ENCODE results near the gene GIMAP7.

DNA sequence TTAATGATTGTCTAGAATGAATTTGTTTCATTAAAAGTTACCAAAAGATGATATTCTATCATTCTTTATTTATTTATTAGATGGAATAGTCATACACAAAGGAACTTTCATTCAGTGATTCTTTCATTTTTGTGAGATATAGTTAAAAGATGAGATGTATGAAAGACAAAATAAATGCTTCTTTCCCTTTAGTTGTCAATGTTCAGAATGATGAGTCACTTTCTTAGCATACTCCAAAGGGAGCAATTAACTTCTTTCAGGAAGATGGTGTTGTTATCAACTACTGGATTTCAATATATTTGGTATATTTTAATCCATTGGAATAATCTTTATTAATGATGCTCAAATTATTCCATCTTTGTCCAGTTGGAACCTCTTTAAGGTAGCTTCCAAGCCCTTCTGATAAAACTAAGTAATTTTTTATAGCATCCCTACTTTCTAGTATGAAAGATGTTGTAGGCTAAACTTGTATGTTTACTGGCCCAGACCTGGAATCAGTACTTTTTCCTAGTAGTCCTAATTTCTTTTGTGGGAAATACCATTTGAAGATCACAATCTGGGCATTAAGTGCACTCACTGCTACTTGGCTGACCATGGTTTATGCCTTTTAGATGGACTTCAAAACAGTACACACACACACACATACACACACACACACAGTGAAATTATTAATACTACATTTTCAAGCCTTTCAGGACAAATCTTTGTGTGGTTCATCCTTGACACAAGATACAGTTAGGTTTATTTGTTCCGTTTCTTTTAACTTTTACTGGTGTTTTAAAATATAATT is 2.5 kb downstream of the GIMAP7 start:
- TF ChIP-seq CTCF (conservative IDR thresholded peaks at IDR 0.05; ENCODE audit: low read depth, low read length), result no peak
- TF ChIP-seq EZH2phosphoT487 (IDR thresholded peaks at IDR 0.05; ENCODE audit: borderline replicate concordance, low read length), result no peak
- no peak for TF ChIP-seq EZH2 (IDR thresholded peaks at IDR 0.05; ENCODE audit: low read length, unreplicated experiment)
